CD4-positive, alpha-beta T cell treated with Interleukin-6 at 100 ng/mL for 8 hours (primary cell): ENCODE data around the gene RPS15.
A peak's percentile ranks its signal among the peaks of the same experiment; 100 is the strongest.

ENCODE experiments used
- DNase-seq: peaks from one replicate; pipeline ENCODE4 v3.0.0-alpha.2; 2020; ENCODE audit warnings: mixed read lengths, low spot score

The RPS15 gene

GRCh38 chr19:1438035-1438932, at the start of gene RPS15:
Gene RPS15 (plus strand): TSS chr19:1438396. CDS start chr19:1438426, 30 bp downstream.
- DNase-seq, result peak; percentile 96

DNA sequence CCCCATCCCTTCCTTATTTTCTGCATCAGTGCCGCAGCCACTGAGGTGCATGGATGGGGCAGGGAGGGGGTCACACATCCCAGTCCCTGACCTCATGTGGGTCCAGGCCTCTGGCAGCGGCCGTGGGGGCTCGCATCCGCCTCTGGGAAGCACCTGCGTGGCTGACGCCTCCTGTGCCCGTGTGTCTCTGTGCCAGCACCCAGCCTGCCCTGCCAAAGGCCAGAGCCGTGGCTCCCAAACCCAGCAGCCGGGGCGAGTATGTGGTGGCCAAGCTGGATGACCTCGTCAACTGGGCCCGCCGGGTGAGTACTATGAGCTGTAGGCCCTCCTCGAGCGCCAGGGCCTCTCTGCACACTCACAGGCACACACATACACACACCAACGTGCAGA, 49.6 kb upstream of the RPS15 start:
- DNase-seq, result no peak

- DNase-seq, result no peak
Observed at GRCh38 chr19:1389033-1389940, 48.9 kb upstream of the RPS15 start.

GRCh38 chr19:1390890-1391423, 47.2 kb upstream of the RPS15 start:
- no peak for DNase-seq

DNA sequence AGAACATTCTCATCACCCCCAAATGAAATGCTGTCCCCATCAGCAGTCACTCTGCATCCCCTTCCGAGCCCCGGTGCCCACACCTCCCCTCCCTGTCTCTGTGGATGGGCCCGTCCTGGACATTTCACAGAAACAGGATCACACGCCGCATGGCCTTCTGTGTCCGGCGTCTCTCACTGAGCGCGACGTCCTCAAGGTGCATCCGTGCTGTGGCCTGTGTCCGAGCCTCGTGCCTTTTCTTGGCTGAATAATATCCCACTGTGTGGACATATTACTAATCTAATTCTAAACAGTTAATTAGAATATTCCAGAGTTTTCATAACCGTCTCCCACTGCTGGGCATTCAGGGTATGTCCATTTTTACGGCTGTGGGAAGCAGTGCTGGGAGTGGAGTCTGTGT, 45.8 kb upstream of the RPS15 start:
- no peak for DNase-seq

DNA sequence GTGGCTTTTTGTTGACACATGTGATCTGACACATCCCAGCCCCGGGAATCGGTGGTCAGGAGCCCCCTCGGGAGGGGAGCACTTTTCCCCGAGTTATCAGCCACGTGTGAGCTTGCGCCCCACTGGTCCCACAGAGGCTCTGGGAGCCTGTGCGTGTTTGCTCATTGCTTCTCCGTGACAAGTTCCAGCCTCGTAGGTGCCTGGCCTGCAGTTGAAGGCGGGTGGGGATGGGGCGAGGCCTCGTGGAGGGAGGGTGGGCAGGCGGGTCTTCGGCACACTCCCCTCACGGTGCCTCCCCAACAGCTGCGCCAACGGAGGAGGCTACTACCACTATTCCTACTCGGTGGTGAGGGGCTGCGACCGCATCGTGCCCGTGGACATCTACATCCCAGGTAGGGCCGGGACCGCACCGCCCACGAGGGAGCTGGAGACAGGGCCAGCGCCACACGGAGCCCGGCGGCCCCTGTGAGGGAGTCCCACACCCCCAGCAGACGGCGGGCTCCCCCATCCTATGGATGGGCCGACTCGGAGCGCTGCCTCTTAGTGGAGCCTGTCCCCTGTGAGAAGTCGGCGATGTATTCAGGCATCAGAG, 45.2 kb upstream of the RPS15 start:
- no peak for DNase-seq

GRCh38 chr19:1393841-1394240, 44.4 kb upstream of the RPS15 start:
- no peak for DNase-seq

DNA sequence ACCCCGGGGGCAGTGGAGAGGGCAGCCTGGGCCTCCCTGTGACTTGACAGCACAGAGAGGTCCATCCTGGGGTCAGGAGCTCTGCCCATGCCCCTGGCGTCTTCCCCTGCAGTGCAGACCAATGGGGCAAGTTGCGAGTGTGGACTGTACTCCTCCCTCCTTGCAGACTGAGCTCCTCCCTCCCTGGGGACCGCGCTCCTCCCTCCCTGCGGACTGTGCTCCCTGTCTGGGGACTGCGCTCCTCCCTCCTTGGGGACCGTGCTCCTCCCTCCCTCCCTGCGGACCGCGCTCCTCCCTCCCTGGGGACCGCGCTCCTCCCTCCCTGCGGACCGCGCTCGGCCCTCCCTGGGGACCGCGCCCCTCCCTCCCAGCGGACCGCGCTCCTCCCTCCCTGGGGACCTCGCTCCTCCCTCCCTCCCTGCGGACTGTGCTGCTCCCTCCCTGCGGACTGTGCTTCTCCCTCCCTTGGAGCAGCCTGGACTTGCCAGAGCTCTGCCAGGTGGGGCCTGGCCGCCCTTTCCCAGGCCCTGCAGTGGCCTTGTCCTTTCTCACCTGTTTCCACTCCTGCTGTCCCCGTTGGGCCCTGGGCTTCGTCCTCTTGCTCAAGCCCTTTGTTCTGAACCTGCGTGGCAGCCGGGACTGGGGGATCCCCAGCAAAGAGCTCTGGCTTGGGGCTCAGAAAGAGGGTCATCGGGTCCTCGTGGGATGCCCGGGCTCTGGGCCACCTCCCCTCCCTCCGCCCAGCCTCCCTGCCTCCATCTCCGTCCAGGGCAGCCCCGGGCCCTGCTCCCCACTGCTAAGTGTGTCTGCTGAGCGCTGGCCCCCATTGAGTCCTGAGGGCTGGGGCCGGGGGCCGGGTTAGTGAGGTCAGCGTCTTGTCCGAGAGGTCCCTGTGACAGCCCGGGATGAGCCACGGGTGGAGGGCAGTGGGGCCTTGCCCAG, 43.7 kb upstream of the RPS15 start:
- DNase-seq, result no peak

DNA sequence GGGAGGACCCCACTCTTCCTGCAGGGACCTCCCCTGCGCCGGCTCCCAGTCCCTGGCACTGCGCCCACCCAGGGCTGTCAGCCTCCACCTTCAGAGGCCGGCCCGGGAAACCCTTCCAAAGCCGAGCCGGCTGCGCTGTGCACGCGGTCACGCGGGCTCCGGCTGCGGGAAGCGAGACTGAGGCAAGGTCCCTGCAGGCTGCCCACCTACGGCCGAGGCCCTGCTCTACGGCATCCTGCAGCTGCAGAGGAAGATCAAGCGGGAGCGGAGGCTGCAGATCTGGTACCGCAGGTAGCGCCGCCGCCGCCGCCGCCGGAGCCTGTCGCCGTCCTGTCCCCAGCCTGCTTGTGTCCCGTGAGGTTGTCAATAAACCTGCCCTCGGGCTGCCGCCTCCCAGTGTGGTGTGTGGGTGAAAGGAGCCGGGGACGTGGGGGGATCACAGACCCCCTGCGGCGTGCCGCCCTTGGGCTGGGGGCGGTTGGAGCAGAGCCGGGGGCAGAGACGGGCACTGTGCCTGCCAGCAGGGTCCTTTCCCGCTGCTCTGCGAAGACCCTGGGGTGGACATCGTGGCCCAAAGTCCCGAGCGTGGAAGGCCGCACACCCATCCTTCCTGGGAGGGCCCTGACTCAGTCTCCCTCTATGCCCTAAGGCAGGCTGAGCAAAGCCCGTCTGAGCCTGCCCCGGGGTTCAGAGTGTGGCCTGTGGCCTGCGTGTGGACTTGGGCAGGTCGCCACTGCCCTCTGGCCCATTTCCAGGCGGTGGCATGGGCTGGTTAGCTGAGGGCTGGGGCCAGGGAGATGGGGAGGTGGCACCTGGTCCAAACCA, 42.8 kb upstream of the RPS15 start:
- DNase-seq, result no peak

DNA sequence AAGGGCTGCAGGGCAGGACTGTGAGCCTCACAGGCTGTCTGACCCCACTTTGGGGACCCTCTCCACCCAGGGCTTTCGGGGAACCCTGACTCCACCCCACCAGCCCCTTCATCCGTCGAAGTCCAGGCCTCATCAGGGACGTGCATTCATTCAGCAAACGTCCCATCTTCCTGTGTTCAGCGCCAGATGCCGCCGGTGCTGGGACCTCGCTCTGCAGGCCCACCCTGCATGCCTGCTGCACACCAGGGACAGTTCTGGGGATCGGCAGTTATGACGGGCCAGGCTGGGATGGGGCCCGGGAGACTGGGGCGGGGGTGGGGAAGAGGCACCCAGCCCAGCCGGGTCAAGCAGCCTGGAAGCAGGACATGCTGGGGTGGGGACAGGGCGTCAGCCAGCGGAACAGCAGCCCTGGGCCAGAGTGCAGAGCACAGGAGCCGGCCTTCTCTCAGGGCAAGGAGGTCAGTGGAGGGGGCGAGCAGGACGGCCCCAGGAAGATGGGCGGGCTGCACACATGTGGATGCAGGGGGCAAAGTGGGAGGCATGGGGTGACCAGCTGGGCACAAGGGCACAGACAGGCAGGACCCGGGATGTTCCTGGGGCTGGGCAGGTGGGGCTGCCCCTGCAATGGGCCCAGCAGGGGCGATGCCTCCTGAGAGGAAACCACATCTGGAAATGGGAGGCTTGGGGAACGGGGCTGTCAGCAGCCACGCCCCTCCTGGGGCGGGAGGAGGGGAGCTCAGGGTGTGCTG, 42.0 kb upstream of the RPS15 start:
- no peak for DNase-seq

- DNase-seq, result no peak
Observed at GRCh38 chr19:1396768-1397679, 41.2 kb upstream of the RPS15 start.

DNA sequence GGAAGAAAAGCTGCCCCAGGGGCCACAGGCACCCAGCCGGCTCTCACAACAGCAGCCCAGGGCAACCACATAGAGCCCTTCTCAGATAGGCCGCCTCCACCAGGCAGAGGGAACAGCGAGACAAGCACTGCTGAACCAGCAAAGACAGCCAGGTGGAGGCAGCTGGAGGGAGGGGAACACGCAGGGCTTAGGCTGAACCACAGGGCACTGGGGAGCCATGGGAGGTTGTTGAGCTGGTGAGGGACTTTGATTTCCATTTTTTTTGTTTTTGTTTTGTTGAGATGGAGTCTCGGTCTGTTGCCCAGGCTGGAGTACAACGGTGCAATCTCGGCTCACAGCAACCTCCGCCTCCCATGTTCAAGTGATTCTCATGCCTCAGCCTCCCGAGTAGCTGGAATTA, 40.4 kb upstream of the RPS15 start:
- no peak for DNase-seq

DNA sequence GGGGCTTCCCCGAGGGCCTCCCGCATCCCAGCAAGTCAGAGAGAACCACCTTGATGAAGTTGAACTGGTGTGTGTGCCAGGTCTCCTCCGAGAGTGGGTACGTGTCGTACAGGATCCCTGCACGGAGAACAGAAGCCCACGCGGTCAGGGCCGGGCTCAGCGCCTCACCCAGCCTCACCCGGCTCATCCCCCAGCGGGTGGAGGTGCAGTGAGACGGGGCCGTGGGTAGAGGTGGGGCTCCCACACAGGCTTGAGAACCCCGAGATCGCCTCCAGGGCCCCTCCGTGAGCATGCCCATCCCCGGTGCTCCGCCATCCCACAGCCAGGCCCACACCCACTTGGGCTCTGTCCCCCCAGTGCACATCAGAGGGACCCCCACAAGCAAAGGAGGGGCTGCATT, 39.1 kb upstream of the RPS15 start:
- DNase-seq, result no peak

DNA sequence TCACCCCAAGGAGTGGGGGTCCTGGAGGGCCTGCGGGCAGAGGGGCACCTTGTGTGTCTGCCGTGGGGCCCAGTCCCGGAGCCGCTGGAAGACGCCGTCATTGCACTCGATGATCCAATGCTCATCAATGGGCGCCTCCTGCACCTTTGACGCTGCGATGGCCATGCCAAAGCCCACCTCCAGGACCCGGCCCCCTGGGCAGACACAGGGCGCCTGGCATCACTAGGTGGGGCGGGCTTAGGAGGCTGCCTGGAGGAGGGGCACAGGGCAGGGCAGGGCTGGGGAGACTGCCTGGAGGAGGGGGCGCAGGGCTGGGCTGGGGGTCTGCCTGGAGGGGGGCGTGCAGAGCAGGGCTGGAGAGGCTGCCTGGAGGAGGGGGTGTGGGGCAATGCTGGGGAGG, 38.5 kb upstream of the RPS15 start:
- DNase-seq, result no peak

- DNase-seq, result no peak
Observed at GRCh38 chr19:1400281-1401137, 37.7 kb upstream of the RPS15 start.

DNA sequence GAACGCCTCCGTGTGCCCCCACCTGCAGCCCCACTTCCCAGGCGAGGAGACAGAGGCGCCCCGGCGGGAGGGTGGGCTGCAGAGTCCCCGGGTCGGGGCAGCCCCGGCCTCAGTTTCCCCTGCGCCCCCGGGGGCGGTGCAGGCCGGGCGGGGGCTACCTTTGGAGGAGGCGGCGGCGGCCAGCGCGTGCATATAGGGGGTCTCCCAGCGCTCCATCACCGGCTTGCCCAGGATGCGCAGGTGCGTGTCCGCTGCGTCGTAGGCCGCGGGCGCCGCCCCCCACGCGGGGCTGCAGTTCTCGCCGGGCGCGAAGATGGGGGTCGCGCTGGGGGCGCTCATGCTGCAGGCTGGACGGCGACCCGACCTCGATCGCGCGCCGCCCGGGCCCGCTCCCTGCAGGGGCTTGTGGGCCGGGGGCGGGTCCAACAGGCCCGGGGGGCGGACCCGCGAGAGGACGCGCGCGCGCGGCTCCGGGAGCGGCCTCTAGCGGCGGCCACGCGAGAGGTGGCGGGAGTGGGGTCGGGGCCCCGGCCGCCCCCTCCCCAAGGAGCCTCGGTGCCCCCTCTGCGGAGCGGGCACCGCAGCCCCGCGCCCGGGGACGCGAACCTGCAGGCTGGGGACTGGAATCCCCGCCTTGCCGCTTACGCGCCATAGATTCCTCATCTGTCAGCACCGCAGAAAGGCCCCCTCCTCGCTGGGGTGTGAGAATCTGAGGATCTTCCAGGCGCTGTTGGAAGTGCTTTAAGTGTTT, 36.9 kb upstream of the RPS15 start, which contains the start of gene GAMT:
GAMT (minus strand) TSS at position 405 of the 751 bp plus-strand sequence; CDS start at position 339, 66 bp downstream.
- DNase-seq, result peak; percentile 59

GRCh38 chr19:1401889-1402217, 36.3 kb upstream of the RPS15 start:
- DNase-seq, result no peak
